VCaP (cell line): Measurements from ENCODE around the gene ANAPC5.

ENCODE experiments used
- H3K27ac ChIP-seq: fragments of 450-650 bp; 2 replicates; pipeline ENCODE4 v1.5.1; 2017
- TF ChIP-seq, protein P1 (sequence below): fragments of 450-650 bp; conservative IDR thresholded peaks from 2 replicates; pipeline ENCODE4 v1.5.1; 2017; ENCODE audit warnings: mild to moderate bottlenecking, moderate library complexity

The ANAPC5 gene

DNA sequence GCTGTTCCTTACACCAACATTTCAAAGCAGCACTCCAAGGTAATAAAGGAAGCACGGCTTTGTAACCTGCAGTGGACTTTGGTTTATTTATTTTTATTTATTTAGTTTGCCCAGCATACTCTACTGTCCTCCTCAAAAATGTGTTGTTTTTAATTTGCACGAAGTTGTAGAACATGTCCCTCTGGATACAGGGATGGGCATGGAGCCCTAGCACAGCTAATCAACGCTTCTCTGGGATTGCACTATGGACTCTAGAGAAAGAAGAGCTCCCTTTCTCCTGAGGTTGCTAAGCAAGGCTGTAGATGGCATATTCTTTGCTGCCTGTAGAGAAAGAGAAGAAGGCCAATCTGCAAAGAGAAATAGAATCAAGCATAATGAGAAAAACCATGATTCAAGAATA is 5.9 kb upstream of the ANAPC5 start:
- TF ChIP-seq, protein P1, sequence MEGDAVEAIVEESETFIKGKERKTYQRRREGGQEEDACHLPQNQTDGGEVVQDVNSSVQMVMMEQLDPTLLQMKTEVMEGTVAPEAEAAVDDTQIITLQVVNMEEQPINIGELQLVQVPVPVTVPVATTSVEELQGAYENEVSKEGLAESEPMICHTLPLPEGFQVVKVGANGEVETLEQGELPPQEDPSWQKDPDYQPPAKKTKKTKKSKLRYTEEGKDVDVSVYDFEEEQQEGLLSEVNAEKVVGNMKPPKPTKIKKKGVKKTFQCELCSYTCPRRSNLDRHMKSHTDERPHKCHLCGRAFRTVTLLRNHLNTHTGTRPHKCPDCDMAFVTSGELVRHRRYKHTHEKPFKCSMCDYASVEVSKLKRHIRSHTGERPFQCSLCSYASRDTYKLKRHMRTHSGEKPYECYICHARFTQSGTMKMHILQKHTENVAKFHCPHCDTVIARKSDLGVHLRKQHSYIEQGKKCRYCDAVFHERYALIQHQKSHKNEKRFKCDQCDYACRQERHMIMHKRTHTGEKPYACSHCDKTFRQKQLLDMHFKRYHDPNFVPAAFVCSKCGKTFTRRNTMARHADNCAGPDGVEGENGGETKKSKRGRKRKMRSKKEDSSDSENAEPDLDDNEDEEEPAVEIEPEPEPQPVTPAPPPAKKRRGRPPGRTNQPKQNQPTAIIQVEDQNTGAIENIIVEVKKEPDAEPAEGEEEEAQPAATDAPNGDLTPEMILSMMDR: no peak
- H3K27ac ChIP-seq: no peak overlapping the region

DNA sequence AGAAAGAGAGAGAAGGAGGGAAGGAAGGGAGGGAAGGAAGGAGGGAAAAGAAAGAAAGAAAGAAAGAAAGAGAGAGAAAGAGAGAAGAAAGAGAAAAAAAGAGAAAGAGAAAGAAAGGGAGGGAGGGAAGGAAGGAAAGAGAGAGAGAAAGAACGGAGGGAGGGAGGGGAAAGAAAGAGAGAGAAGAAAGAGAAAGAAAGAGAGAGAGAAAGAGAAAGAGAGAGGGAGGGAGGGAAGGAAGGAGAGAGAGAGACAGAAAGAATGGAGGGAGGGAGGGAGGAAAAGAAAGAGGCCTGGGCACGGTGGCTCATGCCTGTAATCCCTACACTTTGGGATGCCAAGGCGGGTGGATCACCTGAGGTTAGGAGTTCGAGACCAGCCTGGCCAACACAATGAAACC is 5.1 kb upstream of the ANAPC5 start:
- TF ChIP-seq, protein P1: no peak
- no peak overlapping the region for H3K27ac ChIP-seq

DNA sequence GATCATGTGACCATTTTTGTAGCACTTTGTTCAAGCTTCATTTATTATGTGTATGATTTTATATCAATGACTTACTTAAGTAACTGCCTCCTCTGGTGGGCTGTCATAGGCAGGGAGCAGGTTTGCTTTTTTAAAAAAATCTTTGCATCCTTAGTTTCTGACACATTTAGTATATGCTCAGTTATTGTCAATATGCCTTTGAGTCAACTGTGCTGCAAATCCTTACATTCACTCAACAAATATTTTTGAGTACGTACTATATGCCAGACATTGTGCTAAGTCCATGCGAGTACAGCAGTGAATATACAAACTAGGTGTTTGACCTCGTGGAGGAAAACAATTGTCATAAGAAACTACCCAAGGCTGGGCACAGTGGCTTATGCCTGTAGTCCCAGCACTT is 4.4 kb upstream of the ANAPC5 start:
- TF ChIP-seq, protein P1: no peak
- H3K27ac ChIP-seq: no peak overlapping the region

DNA sequence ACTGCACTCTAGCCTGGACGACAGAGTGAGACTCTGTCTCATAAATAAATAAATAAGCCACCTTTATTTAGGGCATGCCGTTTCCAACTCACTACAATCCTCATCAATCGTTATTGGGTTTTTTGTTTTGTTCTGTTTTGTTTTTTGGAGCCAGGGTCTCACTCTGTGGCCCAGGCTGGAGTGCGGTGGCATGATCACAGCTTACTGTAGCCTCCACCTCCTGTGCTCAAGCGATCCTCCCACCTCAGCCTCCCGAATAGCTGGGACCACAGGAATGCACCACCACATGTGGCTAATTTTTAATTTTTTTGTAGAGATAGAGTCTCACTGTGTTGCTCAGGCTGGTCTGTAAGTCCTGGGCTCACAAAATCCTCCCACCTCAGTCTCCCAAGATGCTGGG is 3.6 kb upstream of the ANAPC5 start:
- TF ChIP-seq, protein P1: no peak
- H3K27ac ChIP-seq: no peak overlapping the region

DNA sequence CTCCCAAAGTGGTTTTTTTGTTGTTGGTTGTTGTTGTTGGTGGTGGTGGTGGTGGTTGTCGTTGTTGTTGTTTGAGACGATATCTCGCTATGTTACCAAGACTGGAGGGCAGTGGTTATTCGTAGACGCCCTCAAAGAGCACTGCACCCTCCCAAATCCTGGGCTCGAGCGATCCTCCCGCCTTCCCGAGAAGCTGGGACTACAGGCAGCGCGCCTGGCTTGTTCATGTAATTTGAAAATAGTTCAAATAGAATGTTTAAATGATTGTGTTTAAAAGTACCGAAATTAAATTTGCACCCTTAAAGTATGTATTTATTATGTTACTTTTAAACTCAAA is 439 bp upstream of the ANAPC5 start:
- peak overlapping the region; percentile 92 for H3K27ac ChIP-seq
- TF ChIP-seq, protein P1: no peak

DNA sequence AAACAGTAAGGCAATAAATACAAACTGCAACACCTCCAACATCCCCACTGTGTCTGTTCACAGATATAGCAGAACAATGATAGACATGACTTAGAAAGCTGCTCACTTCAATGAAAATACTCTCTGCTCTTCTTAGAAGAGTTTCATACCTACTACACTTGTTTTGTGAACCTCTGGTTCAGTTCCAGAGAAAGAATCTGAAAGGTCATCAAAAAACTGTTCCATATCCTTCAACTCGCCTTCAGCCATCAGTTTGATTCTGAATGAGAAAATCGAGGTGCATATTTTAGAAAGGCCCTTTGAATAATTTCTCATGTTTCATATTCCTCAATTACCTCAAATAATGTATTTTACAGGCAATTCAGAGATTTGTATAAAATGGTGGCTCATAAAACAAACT is 5.5 kb downstream of the ANAPC5 start:
- TF ChIP-seq, protein P1: no peak
- H3K27ac ChIP-seq: no peak overlapping the region

DNA sequence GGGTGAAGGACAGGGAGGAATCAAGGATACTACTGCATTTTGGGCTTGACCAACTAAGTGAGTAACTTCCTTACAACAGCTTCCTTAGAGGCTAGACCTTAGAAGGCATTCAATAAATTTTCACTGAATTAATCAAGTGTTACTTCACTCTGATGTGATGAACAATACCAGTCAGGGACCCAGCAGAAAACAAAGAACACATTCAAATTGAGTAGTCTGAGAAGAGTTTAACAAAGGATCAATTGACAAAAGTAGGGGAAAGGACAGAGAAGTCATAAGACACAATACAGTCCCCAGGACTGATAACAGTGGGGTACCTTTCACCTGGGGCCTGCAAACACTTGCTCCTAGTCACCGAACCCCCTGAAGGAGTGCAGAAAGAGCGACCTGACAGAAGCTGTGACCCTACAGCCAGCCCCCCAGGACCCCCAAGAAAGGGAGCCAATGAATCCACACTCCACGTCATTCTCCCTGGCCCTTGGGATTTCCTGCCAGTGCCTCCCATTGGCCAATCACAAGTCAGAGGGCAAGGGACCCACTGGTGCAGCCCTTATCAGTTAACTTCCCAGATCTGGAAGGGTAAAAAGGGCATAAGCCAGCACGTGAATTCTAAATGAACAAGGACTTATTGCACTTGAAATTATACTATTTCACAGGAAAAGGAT is 6.9 kb downstream of the ANAPC5 start:
- TF ChIP-seq, protein P1: no peak
- no peak overlapping the region for H3K27ac ChIP-seq
